HG03442 (cell line): ENCODE measurements around the gene KCNH1.

Experiments
- ATAC-seq: cut with Tn5 transposase; IDR thresholded peaks from one replicate; pipeline ENCODE4 v1.9.1; 2021; ENCODE audit warnings: mild to moderate bottlenecking, moderate library complexity; ENCODE audit not compliant: unreplicated experiment

Gene KCNH1

DNA sequence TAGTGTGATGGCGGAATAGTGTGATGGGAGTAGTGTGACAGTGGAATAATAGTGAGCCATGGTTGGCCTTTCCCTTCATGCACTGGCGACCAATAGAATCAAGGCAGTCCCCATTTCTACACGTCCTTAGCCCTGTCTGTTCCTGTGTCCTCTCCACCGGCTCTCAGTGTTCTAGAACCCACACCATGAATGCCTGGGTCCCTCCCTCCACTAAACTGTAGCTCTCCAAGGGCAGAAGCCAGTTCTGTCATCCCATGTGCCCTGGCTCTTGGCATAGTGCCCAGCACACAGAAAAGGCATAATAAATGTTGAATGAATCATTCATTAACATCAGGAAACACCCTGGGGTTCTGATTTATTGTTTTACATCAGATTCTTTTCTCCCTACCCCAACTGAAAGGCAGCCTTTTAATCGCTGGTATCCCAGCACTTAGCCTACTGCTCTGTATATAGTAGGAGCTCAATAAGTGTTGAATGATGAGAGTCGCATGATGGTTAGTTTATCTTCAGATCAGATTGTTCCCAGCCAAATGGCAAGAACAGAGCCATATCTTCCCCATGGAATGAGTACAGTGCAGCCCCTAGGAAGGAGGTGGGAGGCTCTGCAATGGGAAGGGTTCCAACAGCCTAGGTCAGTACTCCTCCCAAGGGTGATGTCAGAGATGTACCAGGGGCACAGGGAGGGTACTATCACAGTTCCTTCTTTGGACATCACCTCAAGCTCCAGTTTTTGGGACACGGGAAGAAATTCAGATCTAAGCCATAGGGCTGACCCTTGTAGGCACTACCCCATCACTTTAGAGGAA, 479.6 kb downstream of the KCNH1 start:
- ATAC-seq, result no peak

DNA sequence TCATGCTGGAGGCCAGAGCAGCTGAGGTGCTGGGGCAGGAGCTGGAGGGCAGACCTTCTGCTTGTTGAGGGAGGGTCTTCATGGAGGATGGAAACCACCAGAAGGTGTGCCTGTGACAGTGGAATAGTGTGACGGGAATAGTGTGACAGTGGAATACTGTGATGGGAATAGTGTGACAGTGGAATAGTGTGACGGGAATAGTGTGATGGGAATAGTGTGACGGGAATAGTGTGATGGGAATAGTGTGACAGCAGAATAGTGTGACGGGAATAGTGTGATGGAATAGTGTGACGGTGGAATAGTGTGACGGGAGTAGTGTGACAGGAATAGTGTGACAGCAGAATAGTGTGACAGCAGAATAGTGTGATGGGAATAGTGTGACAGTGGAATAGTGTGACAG, 480.2 kb downstream of the KCNH1 start:
- no peak for ATAC-seq

DNA sequence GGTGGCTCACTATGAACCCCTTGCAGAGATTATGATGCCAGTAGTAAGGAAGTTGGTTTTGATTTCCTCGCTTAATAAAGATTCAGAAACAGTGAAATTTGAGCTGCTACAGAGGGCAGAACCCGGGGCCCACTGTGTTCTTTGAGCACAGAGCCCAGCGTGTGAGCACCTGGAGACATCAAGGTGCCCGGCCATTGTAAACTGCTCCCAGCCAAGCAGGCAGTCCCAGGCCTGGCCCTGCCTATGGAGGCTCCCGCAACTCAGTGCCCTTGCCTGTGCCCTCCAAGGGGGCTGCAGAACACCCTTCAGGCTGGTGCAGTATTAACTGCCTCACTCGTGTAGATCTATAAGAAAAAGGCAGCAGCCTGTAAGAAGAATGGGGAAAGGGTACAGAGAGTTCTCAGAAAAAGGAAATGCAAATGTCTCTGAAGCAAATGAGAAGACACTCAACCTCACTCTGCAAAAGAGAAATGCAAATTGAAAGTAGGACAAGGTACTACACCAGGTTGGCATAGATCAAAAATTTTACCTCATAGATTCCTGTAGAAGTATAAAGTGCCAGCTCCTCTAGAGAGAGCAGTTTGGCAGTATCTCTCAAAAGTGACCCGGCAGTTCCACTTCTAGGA, 481.5 kb downstream of the KCNH1 start:
- ATAC-seq, result no peak

DNA sequence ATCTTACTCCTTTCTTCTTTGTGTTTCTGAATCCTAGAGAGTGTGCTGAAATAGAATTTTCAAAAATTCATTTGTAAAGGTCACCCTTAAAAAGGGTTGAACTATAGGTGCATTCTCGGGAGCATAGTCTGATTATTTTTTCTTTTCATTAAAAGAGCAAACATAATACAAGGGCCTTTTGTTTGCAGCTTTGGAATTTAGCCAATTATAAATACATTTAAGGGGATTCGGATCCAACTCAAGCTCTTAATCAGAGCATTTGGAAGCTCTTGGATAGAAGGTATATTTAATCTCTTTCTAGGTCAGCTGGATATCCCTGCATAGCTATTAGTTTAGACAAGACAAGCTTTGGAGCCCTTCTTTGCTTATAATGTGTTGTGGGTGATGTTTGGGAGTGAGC, 483.5 kb downstream of the KCNH1 start:
- no peak for ATAC-seq

DNA sequence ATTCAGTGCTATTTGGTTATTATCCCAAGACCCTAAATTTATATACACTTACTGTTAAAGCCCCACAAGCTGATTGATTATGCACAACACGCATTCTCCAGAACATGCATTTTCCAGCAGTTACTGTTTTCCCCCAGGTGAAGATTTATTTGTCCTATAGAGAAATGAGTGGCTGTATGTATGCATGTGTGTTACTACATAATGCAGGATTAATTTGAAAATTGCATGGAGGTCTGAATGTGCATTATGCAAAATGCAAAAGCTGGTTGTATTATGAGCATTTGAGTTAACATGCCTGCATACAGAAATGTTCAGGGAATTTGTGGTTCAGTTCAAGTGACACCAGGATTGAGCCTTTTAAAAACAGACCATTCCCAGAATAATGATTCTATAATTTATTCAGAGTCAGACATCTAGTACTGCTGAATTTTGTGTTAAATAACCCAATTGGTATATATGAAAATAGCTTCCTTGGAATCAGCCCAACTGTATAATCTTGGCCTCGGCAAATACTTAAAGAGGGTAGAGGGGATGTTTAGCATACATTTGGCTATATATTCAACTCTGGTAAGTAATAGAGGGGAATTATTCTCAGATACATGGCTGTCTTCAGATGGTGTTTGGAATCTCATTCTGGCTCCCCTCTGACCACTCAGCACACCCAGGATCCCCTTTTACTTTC, 485.2 kb downstream of the KCNH1 start:
- ATAC-seq, result no peak

DNA sequence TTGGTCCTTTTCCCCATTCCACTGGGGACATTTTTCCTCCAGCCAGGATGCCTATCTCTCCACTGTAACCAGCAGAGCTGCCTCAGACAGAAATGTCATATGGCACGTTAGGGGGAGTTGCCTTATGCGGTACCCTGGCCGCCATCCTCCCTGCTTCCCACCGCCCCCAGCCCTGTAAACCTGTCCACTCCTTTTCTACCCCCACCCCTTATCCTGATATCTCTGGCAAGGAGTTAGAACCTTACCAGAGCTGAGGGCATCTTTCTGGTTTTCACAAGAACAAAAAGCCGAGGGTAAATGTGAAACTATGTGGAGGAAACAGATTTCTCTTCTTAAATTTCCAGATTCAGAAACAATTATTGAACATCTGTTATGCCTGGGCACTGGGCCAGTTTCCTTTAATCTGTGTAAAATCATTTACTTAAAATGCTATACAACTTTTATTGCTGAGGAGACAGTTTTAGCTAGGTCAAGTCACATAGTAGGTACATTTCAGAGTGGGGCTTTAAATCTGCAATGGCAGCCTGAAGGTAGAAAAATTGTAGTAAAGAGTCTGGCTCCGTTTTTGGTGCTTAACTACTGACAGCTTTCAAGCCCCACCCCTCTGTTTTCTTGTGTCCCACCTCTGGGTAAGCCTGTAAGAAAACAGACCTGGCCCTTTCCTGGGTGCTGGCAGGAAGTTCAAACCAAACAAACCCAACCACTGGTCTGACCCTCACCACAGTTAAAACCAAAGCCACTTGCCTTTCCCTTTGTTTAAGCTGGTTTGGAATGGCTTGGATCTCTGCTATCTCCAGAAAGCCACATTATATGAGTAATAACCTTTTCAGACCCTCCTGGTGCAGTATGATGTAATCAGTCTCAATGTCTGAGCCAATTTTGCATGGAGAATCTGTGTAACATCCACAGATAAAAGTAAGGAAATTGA, 486.3 kb downstream of the KCNH1 start:
- no peak for ATAC-seq

DNA sequence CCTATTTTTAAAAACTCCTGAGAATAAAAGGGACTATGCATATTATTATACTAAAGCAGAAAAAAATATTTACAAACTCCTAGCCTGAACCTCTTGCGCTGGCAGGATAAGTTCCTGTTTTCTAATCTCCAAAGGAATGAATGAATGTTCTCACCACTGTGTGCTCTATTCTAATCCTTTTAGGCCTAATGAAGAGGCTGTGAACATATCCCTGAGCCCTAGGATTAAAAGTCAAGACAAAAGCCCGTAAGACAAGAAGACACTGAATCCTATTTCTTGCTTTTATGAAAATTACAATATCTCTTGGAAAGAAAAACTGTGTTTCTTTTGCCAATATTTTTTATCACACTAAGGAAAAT, 487.7 kb downstream of the KCNH1 start:
- no peak for ATAC-seq

DNA sequence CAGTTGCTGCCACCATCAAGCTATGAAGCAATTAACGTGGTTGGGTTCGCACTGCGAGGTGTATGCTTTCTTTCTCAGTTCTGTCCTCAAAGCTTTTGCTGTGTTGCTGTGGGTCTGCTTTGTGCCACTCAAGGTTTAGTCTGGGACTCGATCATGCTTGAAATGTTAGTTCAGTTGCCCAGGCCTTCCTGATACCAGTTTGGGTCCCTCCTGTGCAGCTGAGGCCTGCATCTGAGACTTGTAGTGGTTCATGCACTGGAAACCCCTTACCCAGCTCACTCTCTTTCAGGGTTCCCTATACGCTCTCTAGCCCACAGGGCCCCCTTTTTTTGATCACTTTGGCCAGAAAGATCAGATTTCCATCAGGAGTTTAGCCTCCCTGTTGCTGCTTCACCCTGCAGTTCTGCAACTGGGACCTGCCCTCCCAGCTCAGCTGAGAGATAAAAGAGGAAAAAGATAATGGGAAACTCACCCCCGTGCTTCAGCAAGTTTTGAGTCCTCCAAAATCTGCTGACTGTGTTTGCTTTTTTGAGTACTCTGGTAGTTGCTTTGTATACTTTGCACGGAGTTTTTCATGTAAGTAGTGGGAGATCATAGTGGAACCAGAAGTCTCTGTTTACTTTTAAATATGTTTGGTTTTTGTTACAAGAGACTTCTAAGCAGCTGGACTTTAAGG, 488.2 kb downstream of the KCNH1 start:
- ATAC-seq, result no peak

DNA sequence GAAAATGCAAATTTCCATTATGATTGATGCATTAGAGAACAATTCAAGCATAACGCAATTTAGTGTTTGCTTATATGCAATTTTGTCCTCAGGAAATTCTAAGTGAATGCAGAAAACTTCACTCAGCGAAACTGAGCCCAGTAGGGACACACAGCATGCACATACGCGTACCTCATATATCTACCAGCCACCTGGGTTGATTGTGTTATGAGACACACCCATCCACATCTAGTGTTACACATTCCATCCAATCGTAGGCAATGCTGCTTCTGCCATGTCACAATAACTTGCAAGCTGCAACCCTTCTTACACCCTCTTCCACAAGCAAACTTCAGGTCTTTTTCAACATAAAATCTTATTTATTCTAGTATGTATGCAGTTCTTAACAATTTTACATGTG, 492.4 kb downstream of the KCNH1 start:
- ATAC-seq, result no peak

DNA sequence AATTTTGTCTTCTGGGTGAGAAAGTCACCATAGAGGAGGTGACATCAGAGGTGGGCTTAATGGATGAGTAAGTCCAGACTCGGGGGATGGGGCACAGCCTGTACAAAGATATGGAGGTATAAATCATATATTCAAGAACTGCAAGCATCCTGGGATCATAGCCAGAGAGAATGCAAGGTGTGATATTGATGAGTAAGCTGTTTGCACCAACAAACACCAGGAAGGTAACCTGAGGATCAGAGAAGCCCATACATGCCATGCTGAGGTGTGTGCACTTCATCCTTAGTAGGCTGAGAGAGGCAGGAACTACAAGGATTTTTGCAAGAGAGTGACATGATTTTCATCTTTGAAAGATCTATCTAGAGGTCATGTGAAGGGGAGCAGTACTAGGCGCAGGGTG, 498.8 kb downstream of the KCNH1 start:
- ATAC-seq, result no peak

DNA sequence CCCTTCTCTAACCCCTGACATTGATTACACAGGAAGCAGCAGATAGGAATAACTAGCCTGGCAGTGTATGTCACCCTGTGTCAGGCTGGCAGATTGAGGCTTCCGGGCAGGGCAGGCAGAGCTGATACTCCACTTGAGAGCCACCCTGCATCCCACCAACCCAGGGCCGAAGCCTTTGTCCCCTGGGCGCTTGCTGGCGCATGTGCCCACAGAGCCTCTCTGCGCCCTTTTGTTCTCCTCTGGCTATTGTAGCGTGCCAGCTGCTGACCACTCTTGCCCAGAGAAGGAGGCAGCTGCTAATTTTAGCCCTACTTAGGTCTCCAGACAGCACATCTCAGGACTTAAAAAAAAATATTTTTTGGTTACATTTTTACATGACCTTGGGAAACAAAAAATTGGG, 500.3 kb downstream of the KCNH1 start:
- ATAC-seq, result no peak

DNA sequence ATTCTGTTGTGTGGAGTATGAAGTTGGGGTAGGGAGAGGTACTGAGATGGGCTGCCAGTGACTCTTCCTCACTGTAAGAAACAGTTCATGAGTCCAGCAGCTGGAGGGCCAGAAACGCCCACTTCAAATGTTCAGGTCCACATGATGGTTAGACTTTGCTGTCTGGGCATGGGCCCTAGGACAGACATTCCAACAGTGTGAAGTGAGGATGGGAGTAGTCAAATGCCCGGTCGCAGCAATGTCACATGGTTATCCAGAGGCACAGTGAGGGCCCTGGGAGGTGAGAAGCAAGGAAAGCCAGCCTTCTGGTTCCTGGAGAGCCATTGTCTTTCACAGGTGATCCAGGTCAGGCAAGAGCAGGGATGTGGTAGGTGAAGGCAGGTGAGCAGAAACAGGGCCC, 500.8 kb downstream of the KCNH1 start:
- no peak for ATAC-seq

DNA sequence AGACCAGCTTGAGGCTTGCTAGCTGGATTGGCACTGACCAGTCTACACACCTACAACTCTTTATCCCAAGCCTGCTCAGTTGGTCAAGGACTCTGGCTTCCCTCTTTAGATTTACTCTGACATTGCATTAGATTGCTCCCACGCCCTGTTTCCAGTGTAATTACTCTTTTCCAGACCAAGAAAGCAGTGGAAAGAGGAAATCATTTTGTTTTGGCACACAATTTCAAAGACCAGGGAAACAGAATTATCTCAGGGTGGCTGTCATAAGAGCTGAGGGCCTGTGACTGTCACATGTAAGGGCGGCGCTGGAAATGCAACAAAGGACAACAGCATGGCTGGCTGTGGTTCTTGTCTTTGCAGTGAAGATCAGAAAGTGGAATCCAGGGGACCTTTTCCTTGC, 502.5 kb downstream of the KCNH1 start:
- ATAC-seq, result no peak

DNA sequence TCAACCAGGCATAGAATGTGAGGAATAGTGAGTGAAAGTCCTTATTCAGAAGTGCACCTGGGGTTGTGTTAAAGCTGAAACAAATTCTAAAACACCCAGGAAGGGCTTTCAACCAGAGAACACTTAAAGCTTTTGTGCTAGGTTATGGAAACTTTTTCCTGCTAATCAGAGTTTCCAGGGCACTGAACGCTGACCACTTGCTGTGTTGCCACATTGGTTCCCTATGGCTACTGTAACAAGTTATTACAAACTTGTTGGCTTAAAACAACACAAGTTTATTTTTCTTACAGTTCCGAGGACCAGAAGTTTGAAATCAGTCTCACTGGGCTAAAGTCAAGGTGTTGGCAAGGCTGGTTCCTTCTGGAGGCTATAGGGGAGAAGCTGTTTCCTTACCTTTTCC, 504.7 kb downstream of the KCNH1 start:
- no peak for ATAC-seq

DNA sequence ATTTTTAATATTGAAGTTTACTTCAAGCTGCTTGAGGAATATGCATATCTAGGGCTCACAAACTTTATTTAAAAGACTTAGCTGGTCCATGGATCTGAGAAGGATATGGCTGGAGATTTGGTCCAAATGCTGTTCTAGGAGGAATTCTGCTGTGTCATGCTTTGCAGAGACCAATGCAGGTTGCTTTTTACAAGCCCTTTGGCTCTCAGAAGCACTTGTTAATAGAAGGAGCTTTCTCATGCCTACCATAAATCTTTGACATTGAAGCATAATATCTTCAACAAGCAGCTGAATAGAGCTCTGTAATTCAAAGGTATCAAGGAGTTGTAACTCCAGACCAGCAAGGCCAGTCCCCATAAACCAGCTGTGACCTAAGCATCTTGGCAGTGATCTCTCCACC, 506.2 kb downstream of the KCNH1 start:
- ATAC-seq, result no peak
